ENCODE results near the gene CCDC40. TPM values are rescaled to one million over a fixed set of nuclear protein-coding genes. Genes with fewer than 3 reads are reported as not detected.

The CCDC40 gene
- total RNA-seq, 1 experiment from 2014 or later, result 9.9 TPM

DNA sequence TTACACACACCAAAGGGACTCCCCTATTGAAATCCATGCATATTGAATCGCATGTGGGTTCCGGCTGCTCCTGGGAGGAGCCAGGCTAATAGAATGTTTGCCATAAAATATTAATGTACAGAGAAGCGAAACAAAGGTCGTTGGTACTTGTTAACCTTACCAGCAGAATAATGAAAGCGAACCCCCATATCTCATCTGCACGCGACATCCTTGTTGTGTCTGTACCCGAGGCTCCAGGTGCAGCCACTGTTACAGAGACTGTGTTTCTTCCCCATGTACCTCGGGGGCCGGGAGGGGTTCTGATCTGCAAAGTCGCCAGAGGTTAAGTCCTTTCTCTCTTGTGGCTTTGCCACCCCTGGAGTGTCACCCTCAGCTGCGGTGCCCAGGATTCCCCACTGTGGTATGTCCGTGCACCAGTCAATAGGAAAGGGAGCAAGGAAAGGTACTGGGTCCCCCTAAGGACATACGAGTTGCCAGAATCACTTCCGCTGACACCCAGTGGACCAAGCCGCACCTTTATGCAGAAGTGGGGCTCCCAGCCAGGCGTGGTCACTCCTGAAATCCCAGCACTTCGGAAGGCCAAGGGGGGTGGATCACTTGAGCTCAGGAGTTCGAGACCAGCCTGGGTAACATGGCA, 67.1 kb downstream of the CCDC40 start:
- Mint-ChIP-seq H3K9me3 (ENCODE audit: low read depth, unreplicated experiment) (no peaks in the 10 kb centered on the region), H3K4me3 (ENCODE audit: low read depth, unreplicated experiment) (no peak overlapping the region), H3K27ac (ENCODE audit: unreplicated experiment) (no peak overlapping the region), H3K36me3 (ENCODE audit: insufficient read depth, unreplicated experiment) (peaks cover 17% of the 10 kb centered on the region), H3K4me1 (ENCODE audit: low read depth, unreplicated experiment) (peaks cover 13% of the 10 kb centered on the region), H3K27me3 (ENCODE audit: unreplicated experiment) (no peaks in the 10 kb centered on the region)
- no peak for TF ChIP-seq CTCF (IDR thresholded peaks at IDR 0.05; ENCODE audit: unreplicated experiment)
- no peak for DNase-seq
- intact Hi-C loops (cut with micrococcal nuclease; ENCODE audit: unreplicated experiment), result no loop called here
- CTCF ChIA-PET, result interaction anchor here (1.2 kb wide), 1 partner anchor 21 kb away, joined by 3 read pairs; no protein-coding TSS in a partner anchor
- BruUV-seq (replicated peaks), result no TSS peak

DNA sequence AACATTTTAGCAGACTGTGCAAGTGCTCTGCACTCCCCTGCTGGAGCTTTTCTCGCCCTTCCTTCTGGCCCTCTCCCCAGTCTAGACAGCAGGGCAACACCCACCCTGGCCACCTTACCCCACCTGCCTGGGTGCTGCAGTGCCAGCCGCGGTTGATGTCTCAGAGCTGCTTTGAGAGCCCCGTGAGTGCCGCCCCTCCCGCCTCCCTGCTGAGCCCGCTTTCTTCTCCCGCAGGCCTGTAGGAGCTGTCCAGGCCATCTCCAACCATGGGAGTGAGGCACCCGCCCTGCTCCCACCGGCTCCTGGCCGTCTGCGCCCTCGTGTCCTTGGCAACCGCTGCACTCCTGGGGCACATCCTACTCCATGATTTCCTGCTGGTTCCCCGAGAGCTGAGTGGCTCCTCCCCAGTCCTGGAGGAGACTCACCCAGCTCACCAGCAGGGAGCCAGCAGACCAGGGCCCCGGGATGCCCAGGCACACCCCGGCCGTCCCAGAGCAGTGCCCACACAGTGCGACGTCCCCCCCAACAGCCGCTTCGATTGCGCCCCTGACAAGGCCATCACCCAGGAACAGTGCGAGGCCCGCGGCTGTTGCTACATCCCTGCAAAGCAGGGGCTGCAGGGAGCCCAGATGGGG, 68.0 kb downstream of the CCDC40 start:
- no peak for TF ChIP-seq CTCF (IDR thresholded peaks at IDR 0.05; ENCODE audit: unreplicated experiment)
- Mint-ChIP-seq H3K9me3 (ENCODE audit: low read depth, unreplicated experiment) (no peaks in the 10 kb centered on the region), H3K4me3 (ENCODE audit: low read depth, unreplicated experiment) (no peak overlapping the region), H3K36me3 (ENCODE audit: insufficient read depth, unreplicated experiment) (peaks cover 17% of the 10 kb centered on the region), H3K27ac (ENCODE audit: unreplicated experiment) (no peak overlapping the region), H3K4me1 (ENCODE audit: low read depth, unreplicated experiment) (peaks cover 13% of the 10 kb centered on the region), H3K27me3 (ENCODE audit: unreplicated experiment) (no peaks in the 10 kb centered on the region)
- BruUV-seq (replicated peaks), result no TSS peak
- intact Hi-C loops (cut with micrococcal nuclease; ENCODE audit: unreplicated experiment), result no loop called here
- CTCF ChIA-PET, result interaction anchor here (1.2 kb wide), 1 partner anchor 20 kb away, joined by 3 read pairs; no protein-coding TSS in a partner anchor
- no peak for DNase-seq

- Mint-ChIP-seq H3K27me3 (ENCODE audit: unreplicated experiment) (no peaks in the 10 kb centered on the region), H3K27ac (ENCODE audit: unreplicated experiment) (no peak overlapping the region), H3K9me3 (ENCODE audit: low read depth, unreplicated experiment) (no peaks in the 10 kb centered on the region), H3K4me1 (ENCODE audit: low read depth, unreplicated experiment) (peaks cover 13% of the 10 kb centered on the region), H3K4me3 (ENCODE audit: low read depth, unreplicated experiment) (no peak overlapping the region), H3K36me3 (ENCODE audit: insufficient read depth, unreplicated experiment) (peaks cover 17% of the 10 kb centered on the region)
- CTCF ChIA-PET, result interaction anchor here (1.2 kb wide), 1 partner anchor 19 kb away, joined by 3 read pairs; no protein-coding TSS in a partner anchor
- BruUV-seq (replicated peaks), result no TSS peak
- no peak for DNase-seq
- intact Hi-C loops (cut with micrococcal nuclease; ENCODE audit: unreplicated experiment), result no loop called here
- no peak for TF ChIP-seq CTCF (IDR thresholded peaks at IDR 0.05; ENCODE audit: unreplicated experiment)
Measured at GRCh38 chr17:80104956-80105375, 68.5 kb downstream of the CCDC40 start.

GRCh38 chr17:80105762-80106161, 69.3 kb downstream of the CCDC40 start:
- H3K9me3 Mint-ChIP-seq (ENCODE audit: low read depth, unreplicated experiment), result no peaks in the 10 kb centered on the region
- CTCF ChIA-PET, result interaction anchor here (0.7 kb wide), 1 partner anchor 19 kb away, joined by 3 read pairs; no protein-coding TSS in a partner anchor
- H3K4me1 Mint-ChIP-seq (ENCODE audit: low read depth, unreplicated experiment), result peaks cover 13% of the 10 kb centered on the region
- H3K27me3 Mint-ChIP-seq (ENCODE audit: unreplicated experiment), result no peaks in the 10 kb centered on the region
- DNase-seq, result no peak
- no peak for TF ChIP-seq CTCF (IDR thresholded peaks at IDR 0.05; ENCODE audit: unreplicated experiment)
- peaks cover 16% of the 10 kb centered on the region for H3K36me3 Mint-ChIP-seq (ENCODE audit: insufficient read depth, unreplicated experiment)
- intact Hi-C loops (cut with micrococcal nuclease; ENCODE audit: unreplicated experiment), result no loop called here
- no peak overlapping the region for H3K4me3 Mint-ChIP-seq (ENCODE audit: low read depth, unreplicated experiment)
- BruUV-seq (replicated peaks), result no TSS peak
- no peak overlapping the region for H3K27ac Mint-ChIP-seq (ENCODE audit: unreplicated experiment)

All from Calu3 (cell line).